PFSK-1 (cell line): ENCODE measurements around the gene CCT3.

Experiments
- FOXP2 ChIP-seq: optimal IDR thresholded peaks from 2 replicates; pipeline ENCODE3; 2011; ENCODE audit warnings: borderline replicate concordance, control low read depth, inconsistent platforms; ENCODE audit not compliant: insufficient read depth; ENCODE audit errors: extremely low read length, extremely low read depth
- POLR2AphosphoS5 ChIP-seq: IDR thresholded peaks from 2 replicates; pipeline ENCODE4 v1.6.1; 2012; ENCODE audit warnings: low read depth, mild to moderate bottlenecking, control low read depth, low read length, moderate library complexity
- REST ChIP-seq, 2 experiments: IDR thresholded peaks; 2 replicates each; pipeline versions ENCODE4 v1.6.1 to v1.8.0; 2011 to 2012; ENCODE audit warnings: low read depth in 2 of 2, low read length in 2 of 2, control low read depth in 1 of 2, inconsistent platforms in 1 of 2, mild to moderate bottlenecking in 1 of 2, moderate library complexity in 1 of 2; ENCODE audit not compliant: insufficient read depth in 1 of 2
- SIN3A ChIP-seq: IDR thresholded peaks from 2 replicates; pipeline ENCODE4 v1.6.1; 2012; ENCODE audit warnings: mild to moderate bottlenecking, low read length, moderate library complexity, borderline replicate concordance; ENCODE audit not compliant: insufficient read depth
- TAF1 ChIP-seq: IDR thresholded peaks from 2 replicates; pipeline ENCODE4 v1.6.1; 2012; ENCODE audit warnings: low read length, control low read depth, borderline replicate concordance; ENCODE audit not compliant: insufficient read depth

The CCT3 gene

GRCh38 chr1:156281281-156281680, 56.8 kb downstream of the CCT3 start:
- 0 out of 2 replicates have a peak, but pooled peaks have one; percentile 0 for TF ChIP-seq TAF1
- TF ChIP-seq SIN3A, result peak; percentile 75; the same call in 1 of the 2 replicates
- TF ChIP-seq POLR2AphosphoS5, result no peak

GRCh38 chr1:156279837-156280236, 58.3 kb downstream of the CCT3 start:
- TF ChIP-seq FOXP2 (no peak), POLR2AphosphoS5 (no peak), REST (IDR thresholded peaks at IDR 0.05; ENCODE audit: insufficient read depth in 1 of 2, low read depth in 2 of 2, low read length in 2 of 2) (no peak), TAF1 (no peak), SIN3A (no peak)

GRCh38 chr1:156276966-156277381, 61.1 kb downstream of the CCT3 start:
- TF ChIP-seq REST (IDR thresholded peaks at IDR 0.05; ENCODE audit: insufficient read depth in 1 of 2, low read depth in 2 of 2, low read length in 2 of 2), result no peak

GRCh38 chr1:156276532-156276931, 61.6 kb downstream of the CCT3 start:
- TF ChIP-seq POLR2AphosphoS5 (no peak), TAF1 (no peak), REST (IDR thresholded peaks at IDR 0.05; ENCODE audit: insufficient read depth in 1 of 2, low read depth in 2 of 2, low read length in 2 of 2) (no peak), FOXP2 (no peak), SIN3A (no peak)

- TF ChIP-seq SIN3A, result no peak
- TF ChIP-seq POLR2AphosphoS5, result no peak
- no peak for TF ChIP-seq FOXP2
- TF ChIP-seq REST (IDR thresholded peaks at IDR 0.05; ENCODE audit: insufficient read depth in 1 of 2, low read depth in 2 of 2, low read length in 2 of 2), result no peak
- no peak for TF ChIP-seq TAF1
Measured at GRCh38 chr1:156270314-156270713, 67.8 kb downstream of the CCT3 start.
